Measurements from ENCODE around the gene ALDH1B1. TPM values are rescaled to one million over a fixed set of nuclear protein-coding genes. Genes with fewer than 3 reads are reported as not detected.

ALDH1B1 gene
- total and polyA plus RNA-seq, 2 donors (not counting 3 experiments of a cell fraction or from before 2014, with no cell fraction given), result 11.5 to 20.5 TPM

- Histone ChIP-seq H3K36me3 (ENCODE audit: control insufficient read depth in 2 of 2, extremely low read depth in 1 of 2, insufficient read depth in 2 of 2, low read length in 2 of 2) (no peaks in the 10 kb centered on the region), H3K9me1 (replicated peaks; ENCODE audit: control insufficient read depth, extremely low read depth, insufficient read depth, low read length) (no peaks in the 10 kb centered on the region), H4K20me1 (replicated peaks; ENCODE audit: control insufficient read depth, extremely low read depth, insufficient read depth, low read length) (no peaks in the 10 kb centered on the region), H3K27ac (ENCODE audit: insufficient read depth, low read depth, low read length) (no peak overlapping the region), H3K4me3 (replicated peaks in 1 of 3; ENCODE audit: insufficient read depth in 1 of 3, low read depth in 1 of 3, low read length in 3 of 3) (no peak overlapping the region), H3K79me2 (ENCODE audit: control insufficient read depth, insufficient read depth, low read length) (no peaks in the 10 kb centered on the region), H3K4me2 (ENCODE audit: insufficient read depth, low read length) (no peak overlapping the region), H3K27me3 (ENCODE audit: control insufficient read depth in 2 of 2, insufficient read depth in 2 of 2, low read length in 2 of 2) (peaks cover 32 to 36% of the 10 kb centered on the region in 2 experiments), H3K4me1 (ENCODE audit: control insufficient read depth, extremely low read depth, insufficient read depth, low read length) (no peaks in the 10 kb centered on the region), H3K9ac (replicated peaks; ENCODE audit: extremely low read depth, insufficient read depth, low read length) (no peak overlapping the region), H2AFZ (ENCODE audit: low read depth, low read length) (no peak overlapping the region), H3K9me3 (replicated peaks; ENCODE audit: control insufficient read depth, insufficient read depth, low read length) (no peaks in the 10 kb centered on the region)
- dilution Hi-C loops (cut with MboI; ENCODE audit: extremely low pct_ligation_motif_present, low sequenced_read_pairs) (no loop called here), intact Hi-C loops (cut with micrococcal nuclease) (no loop called here)
- no peak for FAIRE-seq
- no peak for DNase-seq (ENCODE audit: low read depth, low spot score)
- no peak for TF ChIP-seq POLR2AphosphoS5 (IDR thresholded peaks at IDR 0.05; ENCODE audit: insufficient read depth, low read depth, low read length)
- no peak for TF ChIP-seq EZH2 (IDR thresholded peaks at IDR 0.05; ENCODE audit: borderline replicate concordance, low read depth, low read length, severe bottlenecking)
- TF ChIP-seq FOS (IDR thresholded peaks at IDR 0.05; ENCODE audit: borderline replicate concordance, insufficient read depth, low read length), result no peak
- TF ChIP-seq, protein P1, sequence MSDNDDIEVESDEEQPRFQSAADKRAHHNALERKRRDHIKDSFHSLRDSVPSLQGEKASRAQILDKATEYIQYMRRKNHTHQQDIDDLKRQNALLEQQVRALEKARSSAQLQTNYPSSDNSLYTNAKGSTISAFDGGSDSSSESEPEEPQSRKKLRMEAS (IDR thresholded peaks at IDR 0.05; ENCODE audit: insufficient read depth, insufficient read length), result no peak
- TF ChIP-seq GATA2 (IDR thresholded peaks at IDR 0.05; ENCODE audit: insufficient read depth, insufficient read length, low read depth, low read length), result no peak
- no peak for TF ChIP-seq POLR2A (IDR thresholded peaks at IDR 0.05; ENCODE audit: low read depth, low read length)
- TF ChIP-seq, protein P2, sequence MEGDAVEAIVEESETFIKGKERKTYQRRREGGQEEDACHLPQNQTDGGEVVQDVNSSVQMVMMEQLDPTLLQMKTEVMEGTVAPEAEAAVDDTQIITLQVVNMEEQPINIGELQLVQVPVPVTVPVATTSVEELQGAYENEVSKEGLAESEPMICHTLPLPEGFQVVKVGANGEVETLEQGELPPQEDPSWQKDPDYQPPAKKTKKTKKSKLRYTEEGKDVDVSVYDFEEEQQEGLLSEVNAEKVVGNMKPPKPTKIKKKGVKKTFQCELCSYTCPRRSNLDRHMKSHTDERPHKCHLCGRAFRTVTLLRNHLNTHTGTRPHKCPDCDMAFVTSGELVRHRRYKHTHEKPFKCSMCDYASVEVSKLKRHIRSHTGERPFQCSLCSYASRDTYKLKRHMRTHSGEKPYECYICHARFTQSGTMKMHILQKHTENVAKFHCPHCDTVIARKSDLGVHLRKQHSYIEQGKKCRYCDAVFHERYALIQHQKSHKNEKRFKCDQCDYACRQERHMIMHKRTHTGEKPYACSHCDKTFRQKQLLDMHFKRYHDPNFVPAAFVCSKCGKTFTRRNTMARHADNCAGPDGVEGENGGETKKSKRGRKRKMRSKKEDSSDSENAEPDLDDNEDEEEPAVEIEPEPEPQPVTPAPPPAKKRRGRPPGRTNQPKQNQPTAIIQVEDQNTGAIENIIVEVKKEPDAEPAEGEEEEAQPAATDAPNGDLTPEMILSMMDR (IDR thresholded peaks at IDR 0.05; ENCODE audit: extremely low read depth in 1 of 2, insufficient read depth in 1 of 2, low read depth in 1 of 2, low read length in 2 of 2), result no peak
- no peak for TF ChIP-seq JUN (IDR thresholded peaks at IDR 0.05; ENCODE audit: borderline replicate concordance, insufficient read depth, insufficient read length, low read depth)
- no peak for TF ChIP-seq MYC (IDR thresholded peaks at IDR 0.05; ENCODE audit: low read depth, low read length)
- ChIA-PET CTCF (interaction anchor here (1.1 to 1.2 kb wide), 2 partner anchors 9 to 14 kb away, joined by 3 to 5 read pairs; no protein-coding TSS in a partner anchor), POLR2A (no interaction called here)
- no TSS peak for BruUV-seq (replicated peaks)
Measured at GRCh38 chr9:38419181-38419580, 26.7 kb downstream of the ALDH1B1 start.

All from endothelial cell of umbilical vein (primary cell).